ENCODE data around the gene SPATA9. TPM values are rescaled to one million over a fixed set of nuclear protein-coding genes. Genes with fewer than 3 reads are reported as not detected.

The SPATA9 gene
- total and polyA plus RNA-seq, 11 donors, result 0.17 to 0.99 (median 0.53) TPM; not detected in 7

DNA sequence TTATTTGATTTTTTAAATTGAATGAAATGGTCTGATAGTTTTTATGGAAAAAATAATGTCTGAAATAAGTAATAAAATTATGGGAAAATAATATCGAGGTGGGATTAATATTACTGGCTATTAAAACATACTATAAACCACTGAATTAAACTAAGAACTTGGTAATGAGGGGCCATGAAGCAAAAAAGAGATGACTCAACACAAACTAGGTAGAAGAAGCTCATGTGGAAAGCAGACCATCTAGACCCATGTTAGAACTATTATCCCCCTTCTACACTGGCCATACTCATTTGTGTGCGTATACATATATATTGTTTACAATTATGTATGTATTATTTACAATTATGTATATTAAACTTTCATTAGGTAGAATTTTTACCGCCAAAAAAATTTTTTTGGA is 71.4 kb downstream of the SPATA9 start:
- intact Hi-C loops (cut with DNase I), result no loop called here
- H3K36me3 ChIP-seq, result no peaks in the 10 kb centered on the region
- 91 to 97% (median 93%) methylated on average over 3 of the region's 3 CpGs for WGBS, 4 donors
- peaks cover 0 to 14% (median 4%) of the 10 kb centered on the region in 12 donors for H3K9me3 ChIP-seq
- H3K27me3 ChIP-seq, result no peaks in the 10 kb centered on the region
- TF ChIP-seq, protein P1, sequence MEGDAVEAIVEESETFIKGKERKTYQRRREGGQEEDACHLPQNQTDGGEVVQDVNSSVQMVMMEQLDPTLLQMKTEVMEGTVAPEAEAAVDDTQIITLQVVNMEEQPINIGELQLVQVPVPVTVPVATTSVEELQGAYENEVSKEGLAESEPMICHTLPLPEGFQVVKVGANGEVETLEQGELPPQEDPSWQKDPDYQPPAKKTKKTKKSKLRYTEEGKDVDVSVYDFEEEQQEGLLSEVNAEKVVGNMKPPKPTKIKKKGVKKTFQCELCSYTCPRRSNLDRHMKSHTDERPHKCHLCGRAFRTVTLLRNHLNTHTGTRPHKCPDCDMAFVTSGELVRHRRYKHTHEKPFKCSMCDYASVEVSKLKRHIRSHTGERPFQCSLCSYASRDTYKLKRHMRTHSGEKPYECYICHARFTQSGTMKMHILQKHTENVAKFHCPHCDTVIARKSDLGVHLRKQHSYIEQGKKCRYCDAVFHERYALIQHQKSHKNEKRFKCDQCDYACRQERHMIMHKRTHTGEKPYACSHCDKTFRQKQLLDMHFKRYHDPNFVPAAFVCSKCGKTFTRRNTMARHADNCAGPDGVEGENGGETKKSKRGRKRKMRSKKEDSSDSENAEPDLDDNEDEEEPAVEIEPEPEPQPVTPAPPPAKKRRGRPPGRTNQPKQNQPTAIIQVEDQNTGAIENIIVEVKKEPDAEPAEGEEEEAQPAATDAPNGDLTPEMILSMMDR (IDR thresholded peaks at IDR 0.05), result no peak
- TF ChIP-seq POLR2A (IDR thresholded peaks at IDR 0.05), result no peak
- H3K27ac ChIP-seq, result no peak overlapping the region
- H3K4me3 ChIP-seq, result no peak overlapping the region
- H3K4me1 ChIP-seq, result no peaks in the 10 kb centered on the region
- DNase-seq, result no peak
- ATAC-seq, result no peak

DNA sequence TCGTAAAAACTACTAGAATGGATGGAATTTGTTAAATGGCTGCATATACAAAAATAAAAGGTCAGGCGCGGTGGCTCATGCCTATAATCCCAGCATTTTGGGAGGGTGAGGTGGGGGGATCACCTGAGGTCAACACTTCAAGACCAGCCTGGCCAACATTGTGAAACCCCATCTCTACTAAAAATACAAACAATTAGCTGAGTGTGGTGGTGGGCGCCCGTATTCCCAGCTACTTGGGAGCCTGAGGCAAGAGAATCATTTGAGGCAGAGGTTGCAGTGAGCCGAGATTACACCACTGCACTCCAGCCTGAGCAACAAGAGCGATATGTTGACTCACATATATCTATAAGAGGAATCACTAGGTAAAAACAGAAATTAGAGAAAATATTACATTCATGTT is 72.2 kb downstream of the SPATA9 start:
- DNase-seq (no peak), ATAC-seq (no peak)
- no peak for TF ChIP-seq POLR2A (IDR thresholded peaks at IDR 0.05)
- TF ChIP-seq, protein P1 (IDR thresholded peaks at IDR 0.05), result no peak
- Histone ChIP-seq H3K36me3 (no peaks in the 10 kb centered on the region), H3K27ac (no peak overlapping the region), H3K9me3 (peaks cover 0 to 14% (median 4%) of the 10 kb centered on the region in 12 donors), H3K4me1 (no peaks in the 10 kb centered on the region), H3K4me3 (no peak overlapping the region), H3K27me3 (no peaks in the 10 kb centered on the region)
- intact Hi-C loops (cut with DNase I), result no loop called here
- 92 to 97% (median 93%) methylated on average over 7 of the region's 7 CpGs for WGBS, 4 donors

DNA sequence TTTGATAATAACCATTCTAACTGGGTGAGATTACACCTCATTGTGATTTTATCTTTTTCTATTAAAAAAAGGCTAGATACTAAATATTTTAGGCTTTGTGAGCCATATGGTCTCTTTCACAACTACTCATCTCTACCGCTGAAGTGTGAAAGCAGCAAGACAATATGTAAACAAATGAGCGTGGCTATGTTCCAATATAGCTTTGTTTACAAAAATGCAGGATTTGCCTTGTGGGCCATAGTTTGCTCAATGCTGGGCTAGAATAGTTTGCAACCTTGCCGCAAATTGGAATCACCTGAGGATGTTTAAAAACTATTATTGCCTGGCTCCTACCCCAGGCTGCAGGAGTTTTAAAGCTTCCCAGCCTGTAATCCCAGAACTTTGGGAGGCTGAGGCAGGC is 73.1 kb downstream of the SPATA9 start:
- intact Hi-C loops (cut with DNase I), result no loop called here
- TF ChIP-seq, protein P1 (IDR thresholded peaks at IDR 0.05), result no peak
- no peak for TF ChIP-seq POLR2A (IDR thresholded peaks at IDR 0.05)
- H3K9me3 ChIP-seq, result peaks cover 0 to 14% (median 4%) of the 10 kb centered on the region in 12 donors
- no peaks in the 10 kb centered on the region for H3K36me3 ChIP-seq
- no peak overlapping the region for H3K27ac ChIP-seq
- no peaks in the 10 kb centered on the region for H3K27me3 ChIP-seq
- DNase-seq (no peak), ATAC-seq (no peak)
- WGBS, 4 donors, result 74 to 85% (median 77%) methylated on average over 3 of the region's 3 CpGs
- no peak overlapping the region for H3K4me3 ChIP-seq
- H3K4me1 ChIP-seq, result no peaks in the 10 kb centered on the region

Other genes with a start within 250 kb of the SPATA9 start
- gene SKIC3, start 128.0 kb downstream of the SPATA9 start, total RNA-seq, result 10 to 100 TPM; 40.3 to 80.2 (median 68.9) TPM
- 10 to 100 TPM; 12.9 to 27.9 TPM for gene SKIC3, start 128.0 kb downstream of the SPATA9 start, polyA plus RNA-seq
- 1 to 10 TPM; 2.3 to 5.7 (median 3.5) TPM for gene ARSK, start 127.9 kb downstream of the SPATA9 start, total RNA-seq
- gene ARSK, start 127.9 kb downstream of the SPATA9 start, polyA plus RNA-seq, result 1 to 10 TPM; 1.8 to 4.4 TPM
- under 1 TPM in 3 of 9 donors, not detected in 6; 0.13 to 0.25 (median 0.17) TPM for gene GPR150, start 62.9 kb downstream of the SPATA9 start, total RNA-seq
- gene GPR150, start 62.9 kb downstream of the SPATA9 start, polyA plus RNA-seq, result under 1 TPM; 0.04 to 0.11 TPM
- gene RFESD, start 36.2 kb downstream of the SPATA9 start, total RNA-seq, result 1 to 10 TPM; 1.3 to 4.6 (median 3.5) TPM
- gene RFESD, start 36.2 kb downstream of the SPATA9 start, polyA plus RNA-seq, result 1 to 10 TPM; 2.3 to 5.0 TPM
- gene RHOBTB3, start 48.3 kb upstream of the SPATA9 start, total RNA-seq, result 100 to 1,000 TPM in 2 of 9 donors, 10 to 100 TPM in 7; 62.9 to 116 (median 86.7) TPM
- gene RHOBTB3, start 48.3 kb upstream of the SPATA9 start, polyA plus RNA-seq, result 10 to 100 TPM; 24.3 to 30.2 TPM
- 100 to 1,000 TPM in 6 of 9 donors, 10 to 100 TPM in 3; 69.7 to 293 (median 114) TPM for gene GLRX, start 139.7 kb upstream of the SPATA9 start, total RNA-seq
- 100 to 1,000 TPM; 126 to 143 TPM for gene GLRX, start 139.7 kb upstream of the SPATA9 start, polyA plus RNA-seq